A549 (cell line): ENCODE measurements around the gene MEGF6. TPM values are rescaled to one million over a fixed set of nuclear protein-coding genes. Genes with fewer than 3 reads are reported as not detected.
A peak's percentile ranks its signal among the peaks of the same experiment; 100 is the strongest.

Experiments
- ATAC-seq, 2 experiments: fragments of 200-7000 bp in 1 of 2; fragments of >200 bp in 1 of 2; cut with Nextera tagmentation in 1 of 2; cut with Tn5 transposase in 1 of 2; 3 replicates each; pipeline versions ENCODE4 v1.8.0 to v1.9.1; 2018 to 2020; ENCODE audit warnings: mild to moderate bottlenecking in 1 of 2, moderate library complexity in 1 of 2
- CTCF ChIA-PET: fragments of 300-600 bp; sonication (Branson Sonifier 250); formaldehyde crosslinking; extraction: SDS; loops from one replicate; lab custom pipeline; 2021; ENCODE audit warnings: antibody characterized with exemption, inconsistent platforms; lab: Yijun Ruan, JAX
- POLR2A ChIA-PET: fragments of 350-600 bp; formaldehyde crosslinking; extraction: SDS; loops from one replicate; lab custom pipeline; 2021; ENCODE audit warnings: antibody characterized with exemption, inconsistent platforms; lab: Yijun Ruan, JAX
- DNase-seq, 2 experiments: peaks; one replicate each; pipeline versions ENCODE4 v3.0.0 to v3.0.0-alpha.2; 2011 to 2016; ENCODE audit warnings: low read depth in 1 of 2, low spot score in 1 of 2
- FAIRE-seq: peaks from 2 replicates; lab custom pipeline; 2011; peaks lifted over from hg19 to GRCh38; lab: Jason Lieb, UNC
- H3K27ac ChIP-seq, 2 experiments: fragments of >200 bp; sonication (Bioruptor Twin); formaldehyde crosslinking; 3 replicates each; pipeline ENCODE4 v1.5.1; 2016 to 2017
- H3K4me1 ChIP-seq: fragments of >200 bp; sonication (Bioruptor Twin); formaldehyde crosslinking; 3 replicates; pipeline ENCODE4 v1.6.1; 2016
- H3K4me2 ChIP-seq: fragments of >200 bp; sonication (Bioruptor Twin); formaldehyde crosslinking; 3 replicates; pipeline ENCODE4 v1.6.1; 2016
- H3K4me3 ChIP-seq: fragments of >200 bp; sonication (Bioruptor Twin); formaldehyde crosslinking; 3 replicates; pipeline ENCODE4 v1.5.1; 2016
- H3K9me3 ChIP-seq: fragments of >200 bp; sonication (Bioruptor Twin); formaldehyde crosslinking; 3 replicates; pipeline ENCODE4 v1.6.1; 2016
- ATOH8 ChIP-seq: fragments of 250-450 bp; sonication (Bioruptor Pico); IDR thresholded peaks from 2 replicates; pipeline ENCODE4 v1.5.0; 2020; ENCODE audit warnings: low read depth, mild to moderate bottlenecking, moderate library complexity
- BCL3 ChIP-seq: fragments of >200 bp; sonication (Bioruptor Twin); formaldehyde crosslinking; IDR thresholded peaks from 3 replicates; pipeline ENCODE4 v1.6.1; 2016
- CTCF ChIP-seq: fragments of >200 bp; sonication (Bioruptor Twin); formaldehyde crosslinking; IDR thresholded peaks from 3 replicates; pipeline ENCODE4 v1.5.1; 2016
- EHMT2 ChIP-seq: fragments of 200-600 bp; sonication (generic); IDR thresholded peaks from 2 replicates; pipeline ENCODE4 v1.6.1; 2016; ENCODE audit warnings: antibody characterized with exemption, low read depth, mild to moderate bottlenecking, moderate library complexity
- ESRRA ChIP-seq: fragments of 150-350 bp; IDR thresholded peaks from 2 replicates; pipeline ENCODE4 v1.6.1; 2014; ENCODE audit warnings: mild to moderate bottlenecking, low read length, borderline replicate concordance
- HDAC2 ChIP-seq: fragments of 200-600 bp; sonication (generic); IDR thresholded peaks from 2 replicates; pipeline ENCODE4 v1.6.1; 2016
- HEYL ChIP-seq: fragments of 250-450 bp; sonication (Bioruptor Pico); IDR thresholded peaks from 2 replicates; pipeline ENCODE4 v1.8.0; 2021; ENCODE audit warnings: mild to moderate bottlenecking, moderate library complexity
- HMGXB4 ChIP-seq: fragments of 250-450 bp; sonication (Bioruptor Pico); IDR thresholded peaks from 2 replicates; pipeline ENCODE4 v1.5.0; 2021; ENCODE audit warnings: mild to moderate bottlenecking, moderate library complexity, borderline replicate concordance
- HOXB5 ChIP-seq: fragments of 250-450 bp; sonication (Bioruptor Pico); IDR thresholded peaks from 2 replicates; pipeline ENCODE4 v1.5.0; 2020; ENCODE audit warnings: mild to moderate bottlenecking, moderate library complexity
- JUN ChIP-seq, 2 experiments: fragments of >200 bp; sonication (Bioruptor Twin); formaldehyde crosslinking; IDR thresholded peaks; 2 replicates in 1 of 2; 3 replicates in 1 of 2; pipeline ENCODE4 v1.6.1; 2016 to 2017
- KDM1A ChIP-seq: fragments of 200-600 bp; sonication (generic); IDR thresholded peaks from 2 replicates; pipeline ENCODE4 v1.6.1; 2016; ENCODE audit warnings: low read depth, mild to moderate bottlenecking
- MAFK ChIP-seq: fragments of 450-650 bp; IDR thresholded peaks from 2 replicates; pipeline ENCODE4 v1.6.1; 2014; ENCODE audit not compliant: partially characterized antibody
- MAZ ChIP-seq: fragments of 150-350 bp; IDR thresholded peaks from 2 replicates; pipeline ENCODE4 v1.6.1; 2014; ENCODE audit warnings: antibody characterized with exemption, low read depth, low read length, borderline replicate concordance
- NR3C1 ChIP-seq: fragments of >200 bp; sonication (Bioruptor Twin); formaldehyde crosslinking; IDR thresholded peaks from 3 replicates; pipeline ENCODE4 v1.6.1; 2017
- PHF8 ChIP-seq: fragments of 200-600 bp; sonication (generic); IDR thresholded peaks from 2 replicates; pipeline ENCODE4 v1.6.1; 2016; ENCODE audit warnings: low read depth, mild to moderate bottlenecking, antibody characterized with exemption, moderate library complexity, borderline replicate concordance
- RAD21 ChIP-seq, 2 experiments: fragments of >200 bp in 1 of 2; sonication (Bioruptor Twin) in 1 of 2; formaldehyde crosslinking in 1 of 2; IDR thresholded peaks in 1 of 2; conservative IDR thresholded peaks in 1 of 2; 2 replicates in 1 of 2; 3 replicates in 1 of 2; pipeline ENCODE4 v1.6.1; 2012 to 2018; ENCODE audit warnings: inconsistent platforms in 1 of 2
- RARB ChIP-seq: fragments of 250-450 bp; sonication (Bioruptor Pico); IDR thresholded peaks from 2 replicates; pipeline ENCODE4 v1.8.0; 2021; ENCODE audit warnings: mild to moderate bottlenecking, moderate library complexity
- REST ChIP-seq: fragments of 200-600 bp; sonication (generic); IDR thresholded peaks from 2 replicates; pipeline ENCODE4 v1.6.1; 2016; ENCODE audit warnings: antibody characterized with exemption, mild to moderate bottlenecking, moderate library complexity
- SMC3 ChIP-seq: fragments of >200 bp; sonication (Bioruptor Twin); formaldehyde crosslinking; IDR thresholded peaks from 3 replicates; pipeline ENCODE4 v1.6.1; 2018; ENCODE audit warnings: inconsistent platforms
- ZSCAN20 ChIP-seq: fragments of 250-450 bp; sonication (Bioruptor Pico); IDR thresholded peaks from 2 replicates; pipeline ENCODE4 v1.8.0; 2022; ENCODE audit warnings: mild to moderate bottlenecking, moderate library complexity
- WGBS: methylation state at CpG from one replicate; pipeline ENCODE4 v1.1.6; 2017; ENCODE audit errors: missing lambda C conversion rate; 5-methylcytosine and 5-hydroxymethylcytosine counted together
- polyA plus RNA-seq, 4 experiments: library from polyadenylated mRNA; depleted of rRNA in 3 of 4; stranded (reverse); fragments of >200 nt; fragmentation: RNase III in 1 of 4; extraction: RNeasy Plus Mini Kit Qiagen cat#74134 plus additional on column Dnase treatment in 1 of 4; gene quantifications; 2 replicates in 3 of 4; 3 replicates in 1 of 4; pipeline ENCODE4 v1.2.3, GENCODE V29; 2011 to 2017

Gene MEGF6
- polyA plus RNA-seq, 2 of the 4 experiments (the other 2 are of a cell fraction): 0.66 to 13.7 TPM

- WGBS: 81% methylated on average over 5 of the region's 9 CpGs
- no peak overlapping the region for H3K4me3 ChIP-seq
- ATAC-seq: no peak
- no peaks in the 10 kb centered on the region for H3K9me3 ChIP-seq
- peaks cover 28% of the 10 kb centered on the region for H3K4me1 ChIP-seq
- no peak for TF ChIP-seq PHF8
- no peak for TF ChIP-seq MAFK
- TF ChIP-seq REST: no peak
- TF ChIP-seq NR3C1: no peak
- no peak for TF ChIP-seq RARB (CRISPR knock-in tag)
- TF ChIP-seq MAZ: no peak
- TF ChIP-seq ESRRA: no peak
- no peak for TF ChIP-seq HEYL (CRISPR knock-in tag)
- TF ChIP-seq HDAC2: no peak
- TF ChIP-seq EHMT2: no peak
- TF ChIP-seq ATOH8 (CRISPR knock-in tag): no peak
- TF ChIP-seq JUN (IDR thresholded peaks at IDR 0.05): no peak
- no peak for TF ChIP-seq BCL3
- no peak for TF ChIP-seq ZSCAN20 (CRISPR knock-in tag)
- FAIRE-seq: no peak
- H3K27ac ChIP-seq: no peak overlapping the region
- ChIA-PET POLR2A (no interaction called here), CTCF (interaction anchor here (0.7 to 1.5 kb wide), 4 partner anchors 28 to 164 kb away, joined by 3 to 5 read pairs (median 3); no protein-coding TSS in a partner anchor)
- no peak overlapping the region for H3K4me2 ChIP-seq
- DNase-seq: no peak
Observed at GRCh38 chr1:3616861-3617260, 5.6 kb upstream of the MEGF6 start.

GRCh38 chr1:3614755-3615742 lies 3.7 kb upstream of the MEGF6 start:
- ChIA-PET CTCF (interaction anchor here (0.6 to 2.3 kb wide), 23 partner anchors 11 to 149 kb away, joined by 3 to 10 read pairs (median 4); no protein-coding TSS in a partner anchor), POLR2A (no interaction called here)
- peaks cover 32% of the 10 kb centered on the region for H3K4me1 ChIP-seq
- 0 out of 6 replicates have a peak overlapping the region, but pooled peaks of 1 of the 2 experiments have one; percentile 24 for H3K27ac ChIP-seq
- no peak for FAIRE-seq
- peak in 1 of 2 experiments; percentile 38 for DNase-seq
- WGBS: 32% methylated on average over 15 of the region's 20 CpGs
- ATAC-seq: peak in 1 of 2 experiments; percentile 36; a peak in 2 of 6 replicates
- H3K4me3 ChIP-seq: no peak overlapping the region
- no peaks in the 10 kb centered on the region for H3K9me3 ChIP-seq
- H3K4me2 ChIP-seq: no peak overlapping the region
- peak; percentile 64 for TF ChIP-seq SMC3
- TF ChIP-seq KDM1A: no peak
- TF ChIP-seq HMGXB4 (CRISPR knock-in tag): no peak
- TF ChIP-seq RAD21 (conservative IDR thresholded peaks at IDR 0.05 in 1 of 2, IDR thresholded peaks at IDR 0.05 in 1 of 2): peak; percentile 69 to 74
- TF ChIP-seq RARB (CRISPR knock-in tag): no peak
- no peak for TF ChIP-seq ATOH8 (CRISPR knock-in tag)
- TF ChIP-seq HOXB5 (CRISPR knock-in tag): no peak
- peak; percentile 61 for TF ChIP-seq CTCF
